Activated naive CD8-positive, alpha-beta T cell (primary cell): ENCODE results near the gene ACKR4.
"Not testable (repeated sequence)": the region's sequence is repeated elsewhere in the genome, so short reads cannot be mapped to it uniquely, and the experiment has no call there.

ENCODE experiments used
- H3K27ac Mint-ChIP-seq: one replicate; pipeline ENCODE4 v1.8.0; 2021; ENCODE audit warnings: mixed read lengths
- H3K27me3 Mint-ChIP-seq: one replicate; pipeline ENCODE4 v1.8.0; 2021; ENCODE audit warnings: mixed read lengths
- H3K36me3 Mint-ChIP-seq: one replicate; pipeline ENCODE4 v1.8.0; 2021; ENCODE audit warnings: mixed read lengths
- H3K4me1 Mint-ChIP-seq: one replicate; pipeline ENCODE4 v1.8.0; 2021; ENCODE audit warnings: low read depth, mixed read lengths
- H3K4me3 Mint-ChIP-seq: one replicate; pipeline ENCODE4 v1.8.0; 2021; ENCODE audit warnings: mild to moderate bottlenecking, mixed read lengths
- H3K9me3 Mint-ChIP-seq: one replicate; pipeline ENCODE4 v1.8.0; 2021; ENCODE audit warnings: low read depth, mixed read lengths

ACKR4 gene

GRCh38 chr3:132615301-132615700 lies 18.2 kb downstream of the ACKR4 start:
- not testable (repeated sequence) for H3K9me3 Mint-ChIP-seq, H3K27me3 Mint-ChIP-seq, H3K4me3 Mint-ChIP-seq, H3K27ac Mint-ChIP-seq, H3K4me1 Mint-ChIP-seq
- H3K36me3 Mint-ChIP-seq: peaks cover 33% of the 10 kb centered on the region

- H3K27me3 Mint-ChIP-seq: no peaks in the 10 kb centered on the region
- no peak overlapping the region for H3K27ac Mint-ChIP-seq
- H3K4me3 Mint-ChIP-seq: no peak overlapping the region
- H3K9me3 Mint-ChIP-seq: peaks cover 5% of the 10 kb centered on the region
- no peaks in the 10 kb centered on the region for H3K4me1 Mint-ChIP-seq
- H3K36me3 Mint-ChIP-seq: peaks cover 38% of the 10 kb centered on the region
These were observed 18.8 kb downstream of the ACKR4 start for GRCh38 chr3:132615881-132616280.

GRCh38 chr3:132616780-132617179 lies 19.7 kb downstream of the ACKR4 start:
- H3K36me3 Mint-ChIP-seq: peaks cover 40% of the 10 kb centered on the region
- H3K4me1 Mint-ChIP-seq: peaks cover 2% of the 10 kb centered on the region

GRCh38 chr3:132622148-132622547 lies 25.1 kb downstream of the ACKR4 start:
- H3K9me3 Mint-ChIP-seq: peaks cover 5% of the 10 kb centered on the region
- peaks cover 26% of the 10 kb centered on the region for H3K36me3 Mint-ChIP-seq
- H3K27ac Mint-ChIP-seq: no peak overlapping the region
- H3K27me3 Mint-ChIP-seq: no peaks in the 10 kb centered on the region
- peaks cover 17% of the 10 kb centered on the region for H3K4me1 Mint-ChIP-seq
- no peak overlapping the region for H3K4me3 Mint-ChIP-seq

More at GRCh38 chr3:132616780-132617179, 19.7 kb downstream of the ACKR4 start:
- H3K27ac Mint-ChIP-seq: no peak overlapping the region
- no peak overlapping the region for H3K4me3 Mint-ChIP-seq
- no peaks in the 10 kb centered on the region for H3K27me3 Mint-ChIP-seq
- H3K9me3 Mint-ChIP-seq: peaks cover 5% of the 10 kb centered on the region

GRCh38 chr3:132622761-132623160 lies 25.7 kb downstream of the ACKR4 start:
- Mint-ChIP-seq H3K9me3 (no peaks in the 10 kb centered on the region), H3K4me1 (peaks cover 17% of the 10 kb centered on the region), H3K27ac (no peak overlapping the region), H3K36me3 (peaks cover 20% of the 10 kb centered on the region), H3K4me3 (no peak overlapping the region), H3K27me3 (no peaks in the 10 kb centered on the region)

GRCh38 chr3:132623646-132624045 lies 26.6 kb downstream of the ACKR4 start:
- Mint-ChIP-seq H3K9me3 (no peaks in the 10 kb centered on the region), H3K36me3 (peaks cover 19% of the 10 kb centered on the region), H3K4me1 (peaks cover 17% of the 10 kb centered on the region), H3K4me3 (no peak overlapping the region), H3K27me3 (no peaks in the 10 kb centered on the region), H3K27ac (no peak overlapping the region)

- H3K4me1 Mint-ChIP-seq: peaks cover 19% of the 10 kb centered on the region
- no peak overlapping the region for H3K27ac Mint-ChIP-seq
- H3K36me3 Mint-ChIP-seq: peaks cover 22% of the 10 kb centered on the region
- H3K4me3 Mint-ChIP-seq: no peak overlapping the region
- no peaks in the 10 kb centered on the region for H3K27me3 Mint-ChIP-seq
- H3K9me3 Mint-ChIP-seq: no peaks in the 10 kb centered on the region
These were observed 27.7 kb downstream of the ACKR4 start for GRCh38 chr3:132624790-132625189.

- no peak overlapping the region for H3K27ac Mint-ChIP-seq
- H3K36me3 Mint-ChIP-seq: peaks cover 19% of the 10 kb centered on the region
- peaks cover 22% of the 10 kb centered on the region for H3K4me1 Mint-ChIP-seq
- no peaks in the 10 kb centered on the region for H3K9me3 Mint-ChIP-seq
- no peak overlapping the region for H3K4me3 Mint-ChIP-seq
- H3K27me3 Mint-ChIP-seq: no peaks in the 10 kb centered on the region
These were observed 28.5 kb downstream of the ACKR4 start for GRCh38 chr3:132625613-132626012.

GRCh38 chr3:132626955-132627354 lies 29.9 kb downstream of the ACKR4 start:
- Mint-ChIP-seq H3K27me3 (no peaks in the 10 kb centered on the region), H3K4me3 (no peak overlapping the region), H3K36me3 (peaks cover 11% of the 10 kb centered on the region), H3K9me3 (no peaks in the 10 kb centered on the region), H3K27ac (no peak overlapping the region), H3K4me1 (peaks cover 19% of the 10 kb centered on the region)

GRCh38 chr3:132628157-132628556 lies 31.1 kb downstream of the ACKR4 start:
- Mint-ChIP-seq H3K4me1 (peaks cover 12% of the 10 kb centered on the region), H3K27me3 (no peaks in the 10 kb centered on the region), H3K36me3 (peaks cover 13% of the 10 kb centered on the region), H3K27ac (no peak overlapping the region), H3K4me3 (no peak overlapping the region), H3K9me3 (no peaks in the 10 kb centered on the region)

GRCh38 chr3:132629928-132630327 lies 32.9 kb downstream of the ACKR4 start:
- Mint-ChIP-seq H3K4me3 (no peak overlapping the region), H3K27ac (no peak overlapping the region), H3K27me3 (no peaks in the 10 kb centered on the region), H3K4me1 (peaks cover 7% of the 10 kb centered on the region), H3K9me3 (no peaks in the 10 kb centered on the region), H3K36me3 (peaks cover 14% of the 10 kb centered on the region)

GRCh38 chr3:132630612-132631011 lies 33.5 kb downstream of the ACKR4 start:
- Mint-ChIP-seq H3K27me3 (no peaks in the 10 kb centered on the region), H3K9me3 (no peaks in the 10 kb centered on the region), H3K36me3 (peaks cover 15% of the 10 kb centered on the region), H3K4me1 (peaks cover 5% of the 10 kb centered on the region), H3K4me3 (no peak overlapping the region), H3K27ac (no peak overlapping the region)

- H3K27ac Mint-ChIP-seq: no peak overlapping the region
These were observed 38.0 kb downstream of the ACKR4 start for GRCh38 chr3:132635052-132635451.

GRCh38 chr3:132637590-132637989 lies 40.5 kb downstream of the ACKR4 start:
- H3K9me3 Mint-ChIP-seq: no peaks in the 10 kb centered on the region
- H3K27ac Mint-ChIP-seq: no peak overlapping the region
- H3K4me1 Mint-ChIP-seq: no peaks in the 10 kb centered on the region
- no peaks in the 10 kb centered on the region for H3K27me3 Mint-ChIP-seq
- peaks cover 15% of the 10 kb centered on the region for H3K36me3 Mint-ChIP-seq
- no peak overlapping the region for H3K4me3 Mint-ChIP-seq

More at GRCh38 chr3:132635052-132635451, 38.0 kb downstream of the ACKR4 start:
- Mint-ChIP-seq H3K9me3 (no peaks in the 10 kb centered on the region), H3K27me3 (no peaks in the 10 kb centered on the region), H3K4me3 (no peak overlapping the region), H3K4me1 (peaks cover 1% of the 10 kb centered on the region), H3K36me3 (peaks cover 13% of the 10 kb centered on the region)

GRCh38 chr3:132638706-132639105 lies 41.6 kb downstream of the ACKR4 start:
- peaks cover 10% of the 10 kb centered on the region for H3K36me3 Mint-ChIP-seq
- H3K27me3 Mint-ChIP-seq: no peaks in the 10 kb centered on the region
- no peak overlapping the region for H3K27ac Mint-ChIP-seq
- no peaks in the 10 kb centered on the region for H3K9me3 Mint-ChIP-seq
- no peak overlapping the region for H3K4me3 Mint-ChIP-seq
- peaks cover 2% of the 10 kb centered on the region for H3K4me1 Mint-ChIP-seq

- not testable (repeated sequence) for H3K27ac Mint-ChIP-seq, H3K4me3 Mint-ChIP-seq
These were observed 44.4 kb downstream of the ACKR4 start for GRCh38 chr3:132641427-132641826.

More at GRCh38 chr3:132641427-132641826, 44.4 kb downstream of the ACKR4 start:
- H3K9me3 Mint-ChIP-seq, H3K27me3 Mint-ChIP-seq, H3K36me3 Mint-ChIP-seq, H3K4me1 Mint-ChIP-seq: not testable (repeated sequence)
